SK-N-MC (cell line): ENCODE data around the gene MAN2B2.

ENCODE experiments used
- EZH2 ChIP-seq: fragments of 200-600 bp; sonication (generic); IDR thresholded peaks from one replicate; pipeline ENCODE4 v1.6.1; 2017; ENCODE audit warnings: antibody characterized with exemption
- POLR2AphosphoS5 ChIP-seq: IDR thresholded peaks from 2 replicates; pipeline ENCODE4 v1.6.1; 2012; ENCODE audit warnings: mild to moderate bottlenecking, low read depth, low read length, borderline replicate concordance

- TF ChIP-seq EZH2 (no peak), POLR2AphosphoS5 (no peak)
Measured at GRCh38 chr4:6644792-6645530, 70.0 kb downstream of the MAN2B2 start.
